ENCODE measurements around the gene LY6G6C. TPM values are rescaled to one million over a fixed set of nuclear protein-coding genes. Genes with fewer than 3 reads are reported as not detected.

LY6G6C gene
- total and polyA plus RNA-seq, 12 donors = not detected

DNA sequence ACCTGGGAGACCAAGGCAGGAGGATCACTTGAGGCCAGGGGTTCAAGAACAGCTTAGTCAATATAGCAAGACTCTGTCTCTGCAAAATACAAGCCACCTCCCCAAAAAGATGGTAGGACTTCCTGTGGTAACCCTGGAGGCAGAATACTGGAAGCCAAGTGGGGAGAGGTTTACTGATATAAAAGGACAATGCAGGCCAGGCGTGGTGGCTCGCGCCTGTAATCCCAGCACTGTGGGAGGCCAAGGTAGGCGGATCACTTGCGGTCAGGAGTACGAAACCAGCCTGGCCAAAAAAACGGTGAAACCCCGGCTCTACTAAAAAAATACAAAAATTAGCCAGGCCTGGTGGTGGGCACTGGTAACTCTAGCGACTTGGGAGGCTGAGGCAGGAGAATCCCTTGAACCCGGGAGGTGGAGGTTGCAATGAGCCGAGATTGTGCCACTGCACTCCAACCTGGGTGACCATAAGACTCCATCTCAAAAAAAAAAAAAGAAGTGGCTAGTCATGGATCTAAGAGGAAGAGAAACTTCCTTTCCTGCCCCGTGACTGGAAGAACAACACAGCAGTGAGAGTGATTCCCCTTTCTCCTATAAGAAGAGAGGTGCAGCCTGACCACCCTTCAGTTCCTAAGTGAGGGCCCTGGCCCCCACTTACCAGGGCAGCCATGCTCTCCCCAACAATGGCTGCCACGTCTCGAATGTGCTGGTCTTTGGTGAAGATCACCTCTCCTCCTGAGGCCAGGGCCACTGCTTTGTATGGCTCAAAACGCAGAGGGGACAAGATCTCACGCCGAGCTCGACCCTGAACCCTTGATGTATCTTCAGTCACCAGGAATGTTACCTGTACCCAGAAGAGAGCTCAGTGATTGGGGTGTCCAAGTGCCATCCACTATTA is 47.1 kb upstream of the LY6G6C start:
- intact Hi-C loops (cut with DNase I) = loop anchor here in 4 of 10 donors (2.0 to 10.0 kb wide), 4 partner anchors 41 to 88 kb away; partner anchors contain the start of genes DDAH2 (in 3 of the 4) and LY6G5C (in 3 of the 4)
- TF ChIP-seq, protein P1, sequence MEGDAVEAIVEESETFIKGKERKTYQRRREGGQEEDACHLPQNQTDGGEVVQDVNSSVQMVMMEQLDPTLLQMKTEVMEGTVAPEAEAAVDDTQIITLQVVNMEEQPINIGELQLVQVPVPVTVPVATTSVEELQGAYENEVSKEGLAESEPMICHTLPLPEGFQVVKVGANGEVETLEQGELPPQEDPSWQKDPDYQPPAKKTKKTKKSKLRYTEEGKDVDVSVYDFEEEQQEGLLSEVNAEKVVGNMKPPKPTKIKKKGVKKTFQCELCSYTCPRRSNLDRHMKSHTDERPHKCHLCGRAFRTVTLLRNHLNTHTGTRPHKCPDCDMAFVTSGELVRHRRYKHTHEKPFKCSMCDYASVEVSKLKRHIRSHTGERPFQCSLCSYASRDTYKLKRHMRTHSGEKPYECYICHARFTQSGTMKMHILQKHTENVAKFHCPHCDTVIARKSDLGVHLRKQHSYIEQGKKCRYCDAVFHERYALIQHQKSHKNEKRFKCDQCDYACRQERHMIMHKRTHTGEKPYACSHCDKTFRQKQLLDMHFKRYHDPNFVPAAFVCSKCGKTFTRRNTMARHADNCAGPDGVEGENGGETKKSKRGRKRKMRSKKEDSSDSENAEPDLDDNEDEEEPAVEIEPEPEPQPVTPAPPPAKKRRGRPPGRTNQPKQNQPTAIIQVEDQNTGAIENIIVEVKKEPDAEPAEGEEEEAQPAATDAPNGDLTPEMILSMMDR (IDR thresholded peaks at IDR 0.05) = no peak
- peak in 4 of 8 donors; percentile 5 to 40 (median 27) for ATAC-seq
- WGBS, 2 donors = 88 to 93% methylated on average over 18 of the region's 18 CpGs
- no peaks in the 10 kb centered on the region for H3K27me3 ChIP-seq
- peak overlapping the region in 1 of 10 donors; percentile 75 for H3K27ac ChIP-seq
- no peaks in the 10 kb centered on the region for H3K9me3 ChIP-seq
- peaks cover 0 to 31% (median 3%) of the 10 kb centered on the region in 9 donors for H3K4me1 ChIP-seq
- no peak for DNase-seq
- no peak overlapping the region for H3K4me3 ChIP-seq
- peaks cover 0 to 12% (median 0%) of the 10 kb centered on the region in 9 donors for H3K36me3 ChIP-seq

- TF ChIP-seq, protein P1 (IDR thresholded peaks at IDR 0.05) = no peak
- no peak overlapping the region for H3K4me3 ChIP-seq
- peaks cover 0 to 12% (median 0%) of the 10 kb centered on the region in 9 donors for H3K36me3 ChIP-seq
- intact Hi-C loops (cut with DNase I) = loop anchor here in 4 of 10 donors (5.0 to 10.0 kb wide), 3 partner anchors 40 to 85 kb away; partner anchors contain the start of genes DDAH2 (in 3 of the 4) and LY6G5C (in 2 of the 4)
- H3K27me3 ChIP-seq = no peaks in the 10 kb centered on the region
- 80 to 85% methylated on average over 6 of the region's 6 CpGs for WGBS, 2 donors
- no peaks in the 10 kb centered on the region for H3K9me3 ChIP-seq
- DNase-seq (no peak), ATAC-seq (no peak)
- H3K27ac ChIP-seq = no peak overlapping the region
- peaks cover 0 to 26% (median 12%) of the 10 kb centered on the region in 9 donors for H3K4me1 ChIP-seq
These were observed 45.6 kb upstream of the LY6G6C start for GRCh38 chr6:31767096-31767645.

- intact Hi-C loops (cut with DNase I) = loop anchor here in 4 of 10 donors (5.0 to 10.0 kb wide), 3 partner anchors 39 to 84 kb away; partner anchors contain the start of genes DDAH2 (in 3 of the 4) and LY6G5C (in 2 of the 4)
- peak overlapping the region in 6 of 10 donors; percentile 3 to 43 (median 24) for H3K4me3 ChIP-seq
- peaks cover 0 to 12% (median 0%) of the 10 kb centered on the region in 9 donors for H3K36me3 ChIP-seq
- H3K27me3 ChIP-seq = no peaks in the 10 kb centered on the region
- peak in 3 of 8 donors; percentile 30 to 48 (median 47) for ATAC-seq
- peaks cover 0 to 26% (median 12%) of the 10 kb centered on the region in 9 donors for H3K4me1 ChIP-seq
- DNase-seq = no peak
- H3K9me3 ChIP-seq = no peaks in the 10 kb centered on the region
- 56% methylated on average over 42 of the region's 42 CpGs for WGBS, 2 donors
- no peak overlapping the region for H3K27ac ChIP-seq
- TF ChIP-seq, protein P1 (IDR thresholded peaks at IDR 0.05) = no peak
These were observed 44.6 kb upstream of the LY6G6C start for GRCh38 chr6:31765910-31766794.

Measured in heart right ventricle (tissue), 16 donors.